Germinal center (tissue), 1 donor: ENCODE data around the gene ADGRA1.

ENCODE experiments used
- DNase-seq: peaks from one replicate; pipeline ENCODE4 v3.0.0; 2012; ENCODE audit warnings: mixed read lengths, low spot score

Gene ADGRA1

DNA sequence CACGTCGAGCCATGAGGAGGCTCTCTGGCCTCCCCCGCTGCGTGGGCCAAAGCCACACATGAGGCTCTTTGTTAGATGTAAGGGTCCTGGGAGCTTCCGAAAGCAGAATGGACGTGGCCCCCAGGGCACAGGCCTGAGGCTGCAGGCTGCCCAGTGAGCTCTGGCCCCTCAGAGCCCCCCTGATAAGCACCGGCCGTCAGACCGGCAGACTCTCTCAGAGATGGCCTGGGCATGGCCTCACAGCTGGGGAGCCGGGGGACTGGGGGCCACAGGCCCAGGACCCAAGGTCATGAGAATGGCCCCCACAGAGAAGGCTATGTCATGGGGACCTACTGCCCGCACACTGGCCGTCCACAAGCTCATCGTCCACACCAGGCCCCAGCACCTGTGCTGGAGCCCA is 31.7 kb upstream of the ADGRA1 start:
- no peak for DNase-seq

DNA sequence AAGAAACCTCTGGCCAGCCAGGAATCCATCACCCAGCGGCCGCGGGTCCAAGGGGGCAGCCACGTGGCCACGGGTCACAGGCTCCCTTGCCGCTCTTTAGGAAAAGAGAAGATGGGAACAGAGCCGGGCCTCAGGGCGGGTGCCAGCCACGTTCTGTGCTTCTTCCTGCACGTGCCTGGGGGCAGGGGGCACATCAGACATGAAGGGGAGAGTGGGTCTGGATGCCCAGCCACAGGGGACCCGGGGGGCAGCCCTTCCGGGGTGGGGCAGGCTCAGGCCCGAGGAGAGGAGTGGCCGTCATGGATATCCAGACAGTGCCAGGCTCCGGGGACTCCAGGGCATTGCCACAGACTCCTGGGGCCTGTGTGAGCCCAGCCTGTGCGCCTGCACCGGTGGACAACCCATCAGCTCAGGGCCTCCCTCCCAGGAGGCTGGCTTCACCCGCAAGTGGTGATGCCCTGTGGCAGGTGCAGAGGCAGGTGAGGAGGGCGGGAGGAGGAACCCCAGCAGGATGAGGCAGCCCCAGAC is 31.0 kb upstream of the ADGRA1 start:
- no peak for DNase-seq

DNA sequence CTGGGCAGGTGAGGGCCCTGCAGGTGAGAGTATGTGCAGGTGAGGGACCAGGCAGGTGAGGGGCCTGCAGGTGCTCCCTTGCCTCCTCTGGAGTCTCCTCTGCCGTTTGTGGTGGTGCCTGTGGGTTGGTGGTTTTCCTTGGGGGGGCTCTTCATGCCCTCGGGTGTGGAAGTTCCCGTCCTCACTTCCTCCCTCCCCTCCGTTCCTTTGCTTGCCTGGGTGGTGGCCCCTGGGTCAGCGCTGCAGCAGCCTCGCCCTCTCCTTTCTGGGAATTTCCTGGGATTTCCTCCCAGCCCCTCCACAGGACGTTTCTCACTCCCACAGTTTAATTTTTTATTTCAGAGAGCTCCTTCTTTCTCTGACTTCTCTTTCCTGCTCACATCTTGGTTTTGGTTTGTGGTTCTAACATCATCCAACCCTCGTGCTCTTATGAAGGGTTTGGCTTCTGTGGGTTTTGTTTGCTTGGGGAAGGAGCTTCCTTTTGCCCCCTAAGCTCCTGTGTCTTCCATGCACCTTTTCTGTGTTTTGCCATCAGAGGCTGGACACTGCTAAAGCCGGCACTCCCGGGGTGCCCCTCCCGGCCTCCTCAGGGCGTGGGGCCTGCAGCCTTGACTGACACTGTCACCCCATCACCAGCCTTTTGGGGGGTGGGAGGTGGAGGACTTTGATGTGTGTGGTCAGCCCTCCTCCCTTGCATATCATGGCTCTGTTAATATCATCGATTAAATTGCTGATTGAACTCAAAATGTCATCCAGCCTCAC is 29.2 kb upstream of the ADGRA1 start:
- DNase-seq = no peak

DNA sequence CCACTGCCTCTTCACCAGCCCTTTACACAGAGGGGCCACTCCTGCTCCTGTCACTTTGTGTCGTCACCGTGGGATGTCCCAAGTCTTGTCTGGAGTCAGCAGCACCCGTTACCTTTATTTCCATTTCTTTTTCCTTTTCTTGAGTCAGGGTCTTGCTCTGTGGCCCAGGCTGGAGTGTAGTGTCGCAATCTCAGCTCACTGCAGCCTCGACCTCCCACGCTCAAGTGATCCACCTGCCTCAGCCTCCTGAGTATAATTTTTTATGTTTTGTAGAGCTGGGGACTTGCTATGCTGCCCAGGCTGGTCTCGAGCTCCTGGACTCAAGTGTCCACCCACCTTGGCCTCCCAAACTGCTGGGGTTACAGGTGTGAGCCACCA is 28.6 kb upstream of the ADGRA1 start:
- DNase-seq = no peak

DNA sequence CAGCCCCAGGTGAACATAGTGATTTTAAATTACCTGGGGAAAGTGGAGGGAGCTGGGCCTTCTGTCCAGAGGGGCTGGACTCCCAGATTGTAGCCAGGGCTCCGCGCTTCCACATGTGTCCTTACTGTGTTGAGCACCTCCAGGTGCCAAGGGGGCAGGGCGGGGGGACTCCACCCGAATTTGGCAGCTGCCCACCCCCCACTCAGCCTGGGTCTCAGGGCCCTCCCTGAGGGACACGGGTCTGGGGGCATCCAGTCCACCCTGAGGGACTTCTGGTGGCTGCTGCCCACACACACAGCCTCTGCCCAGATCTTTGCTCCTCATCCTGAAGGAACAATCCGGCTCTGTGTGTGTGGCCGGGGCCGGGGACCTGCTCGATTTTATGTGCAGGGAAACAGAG is 28.2 kb upstream of the ADGRA1 start:
- DNase-seq = no peak

DNA sequence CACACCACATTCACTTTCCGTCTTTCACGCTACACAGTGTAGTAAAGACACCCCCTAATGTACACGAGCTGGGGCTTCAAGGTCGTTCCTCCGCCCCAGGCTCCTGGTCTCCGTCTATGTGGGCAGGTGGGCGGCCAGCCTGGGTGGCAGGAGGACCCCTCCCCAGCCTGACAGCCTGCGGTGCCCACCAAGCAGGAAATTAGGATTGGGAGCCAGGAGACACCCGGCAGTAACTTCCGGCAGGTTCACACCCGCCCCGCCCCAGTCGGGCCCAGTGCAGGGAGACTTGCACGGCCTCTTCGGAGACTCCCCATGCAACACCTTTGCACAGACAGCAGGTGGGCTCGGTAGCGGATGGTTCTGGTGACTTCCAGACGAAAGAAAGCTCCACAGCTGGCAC is 27.7 kb upstream of the ADGRA1 start:
- DNase-seq = no peak

DNA sequence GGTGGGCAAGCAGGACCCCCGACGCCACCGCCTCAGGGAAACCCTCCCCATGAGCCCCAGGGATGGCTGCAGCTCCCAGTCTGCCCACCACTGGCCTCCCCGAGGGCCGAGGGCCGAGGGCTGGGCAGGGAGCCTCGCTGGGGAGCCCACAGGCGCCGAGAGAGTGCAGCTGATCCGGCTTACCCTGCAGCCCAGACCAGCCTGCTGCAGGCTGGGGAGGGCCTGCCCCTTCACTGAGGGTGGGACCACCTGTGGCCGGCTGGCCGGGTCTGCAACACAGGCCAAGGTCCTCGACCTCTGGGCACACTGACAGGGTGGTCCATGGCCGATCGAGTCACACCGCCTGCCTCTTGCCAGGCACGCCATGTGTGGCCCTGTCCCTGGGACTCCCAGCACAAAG is 27.3 kb upstream of the ADGRA1 start:
- no peak for DNase-seq

DNA sequence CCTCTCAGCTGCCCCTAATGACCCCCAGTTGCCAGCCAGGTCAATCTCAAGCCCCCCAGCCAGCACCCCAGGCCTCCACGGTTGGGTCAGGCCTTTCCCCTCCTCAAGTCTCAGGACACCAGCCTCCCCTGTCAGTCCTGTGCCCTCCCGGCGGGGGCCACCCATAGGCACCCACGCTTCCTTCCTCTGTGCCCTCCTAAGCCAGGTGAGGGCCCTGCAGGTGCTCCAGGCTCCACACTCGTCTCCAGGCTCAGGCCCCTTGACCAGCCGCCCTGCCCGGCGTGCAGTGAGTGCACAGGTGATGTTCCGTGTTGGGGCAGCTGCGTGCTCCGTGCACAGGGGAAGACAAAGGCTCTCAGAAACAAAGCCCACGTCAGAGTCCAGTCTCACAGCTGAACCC is 26.8 kb upstream of the ADGRA1 start:
- no peak for DNase-seq

DNA sequence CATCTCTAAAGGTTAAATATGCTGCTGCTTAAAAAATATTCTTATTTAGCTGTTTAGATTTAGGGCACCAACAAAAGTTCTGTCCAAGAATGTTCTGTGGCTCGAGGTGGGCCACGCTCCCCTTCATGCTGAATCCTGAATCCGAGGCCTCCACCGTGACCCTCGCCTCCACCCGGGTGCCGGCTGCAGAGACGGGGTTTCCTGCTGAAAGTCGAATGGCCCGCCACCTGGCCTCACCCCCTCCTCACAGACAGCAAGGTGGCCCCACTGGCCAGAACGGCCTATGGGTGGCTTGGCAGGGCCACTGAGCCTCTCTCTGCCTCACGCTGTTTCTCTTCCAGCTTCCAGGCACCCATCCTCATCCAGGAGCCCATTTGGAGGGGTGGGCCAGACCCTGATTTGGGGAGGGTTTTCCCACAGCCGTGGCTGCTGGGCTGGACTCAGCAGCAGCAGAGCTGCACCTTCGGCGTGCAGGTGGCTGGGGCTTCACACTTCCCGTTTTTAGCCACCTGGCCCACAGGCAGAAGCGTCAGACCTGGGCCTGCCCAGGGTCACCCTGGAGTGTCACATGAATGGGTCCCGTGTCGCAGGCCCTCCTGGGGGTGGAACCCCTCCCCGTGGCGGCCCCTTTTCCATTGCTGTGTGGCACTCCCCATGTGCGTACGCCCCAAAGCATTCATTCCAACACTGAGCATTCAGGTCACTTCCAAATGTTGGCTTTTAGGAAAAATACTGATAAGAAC is 26.3 kb upstream of the ADGRA1 start:
- DNase-seq = no peak

DNA sequence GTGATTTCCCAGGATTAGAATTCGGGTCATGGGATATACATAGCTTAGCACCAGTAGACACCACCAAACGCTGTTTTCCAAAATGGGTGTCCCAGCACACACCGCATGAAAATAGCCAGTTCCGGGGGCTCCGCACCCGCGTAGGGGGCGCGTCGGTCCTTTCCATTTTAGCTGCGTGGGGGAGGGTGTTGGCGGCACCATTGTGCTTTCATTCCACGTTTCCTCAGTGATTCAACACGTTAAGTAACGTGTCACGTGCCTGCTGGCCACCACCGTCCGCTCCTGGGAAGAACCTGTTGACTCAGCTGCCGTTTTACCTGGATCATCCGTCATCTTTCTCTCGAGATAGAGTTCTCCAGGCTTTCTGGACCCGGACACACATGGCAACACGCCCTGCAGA is 25.6 kb upstream of the ADGRA1 start:
- no peak for DNase-seq

DNA sequence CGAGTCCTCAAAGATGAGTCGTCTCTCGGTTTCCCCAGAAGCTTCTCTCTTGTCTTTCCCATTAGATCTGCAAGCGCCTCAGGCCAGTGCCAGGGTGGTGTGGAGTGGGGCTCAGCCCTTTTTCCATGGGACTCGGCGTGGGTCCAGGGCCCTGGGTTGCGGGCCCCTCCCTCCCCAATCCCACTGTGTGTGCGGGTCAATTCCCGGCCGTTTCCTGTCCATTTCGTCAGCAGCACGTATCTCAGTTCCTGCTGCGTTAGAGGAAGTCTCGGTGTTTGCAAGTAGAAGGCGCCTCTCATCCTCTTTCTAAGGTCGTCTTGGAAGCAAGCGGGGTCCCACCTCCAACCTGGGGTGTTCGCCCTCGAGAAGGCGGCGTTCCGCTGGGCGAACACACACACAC is 25.1 kb upstream of the ADGRA1 start:
- no peak for DNase-seq

DNA sequence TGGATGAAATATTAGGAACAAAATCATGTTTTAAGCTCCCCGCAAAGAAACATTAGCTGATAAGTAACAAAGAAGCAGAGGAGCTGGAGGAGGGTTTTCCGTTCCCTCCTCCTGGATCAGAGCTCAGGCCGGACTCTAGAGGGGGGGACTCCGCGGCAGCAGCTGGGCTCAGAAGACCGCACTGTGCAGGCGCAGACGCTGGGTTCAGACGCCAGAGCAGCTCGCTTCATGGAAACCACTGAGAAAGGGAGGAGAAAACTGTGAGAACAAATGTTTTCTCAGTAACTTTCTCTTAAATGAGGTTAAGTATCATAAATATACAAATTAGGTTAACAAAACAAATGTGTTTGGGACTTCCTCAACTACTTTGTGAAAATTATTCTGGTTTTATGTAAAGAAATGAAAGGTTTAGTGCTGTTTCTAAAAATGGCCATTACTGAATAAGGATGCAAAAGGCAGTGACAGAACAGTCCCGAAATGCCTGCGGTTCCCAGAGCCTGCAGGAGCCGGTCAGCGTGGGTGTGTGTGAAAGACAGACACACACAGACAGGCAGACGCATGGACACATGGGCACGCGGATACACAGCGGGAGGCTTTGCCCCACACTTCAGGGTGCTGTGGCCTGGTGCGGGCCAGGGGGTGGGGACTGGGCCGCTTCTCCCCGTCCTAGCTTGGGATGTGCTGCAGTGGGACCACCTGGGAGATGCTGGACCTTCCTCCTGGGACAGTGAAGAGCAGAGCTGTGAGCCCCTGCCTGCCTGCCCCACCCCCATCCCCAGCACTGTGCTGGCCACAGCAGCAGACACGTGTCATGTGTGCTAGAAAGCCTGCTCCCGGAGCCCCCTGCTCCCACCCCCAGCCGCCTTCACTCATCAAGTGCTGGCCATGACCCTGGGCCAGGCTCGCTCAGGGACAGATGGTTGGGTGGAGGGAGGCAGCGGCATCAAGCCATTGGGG is 20.3 kb upstream of the ADGRA1 start:
- DNase-seq = no peak

DNA sequence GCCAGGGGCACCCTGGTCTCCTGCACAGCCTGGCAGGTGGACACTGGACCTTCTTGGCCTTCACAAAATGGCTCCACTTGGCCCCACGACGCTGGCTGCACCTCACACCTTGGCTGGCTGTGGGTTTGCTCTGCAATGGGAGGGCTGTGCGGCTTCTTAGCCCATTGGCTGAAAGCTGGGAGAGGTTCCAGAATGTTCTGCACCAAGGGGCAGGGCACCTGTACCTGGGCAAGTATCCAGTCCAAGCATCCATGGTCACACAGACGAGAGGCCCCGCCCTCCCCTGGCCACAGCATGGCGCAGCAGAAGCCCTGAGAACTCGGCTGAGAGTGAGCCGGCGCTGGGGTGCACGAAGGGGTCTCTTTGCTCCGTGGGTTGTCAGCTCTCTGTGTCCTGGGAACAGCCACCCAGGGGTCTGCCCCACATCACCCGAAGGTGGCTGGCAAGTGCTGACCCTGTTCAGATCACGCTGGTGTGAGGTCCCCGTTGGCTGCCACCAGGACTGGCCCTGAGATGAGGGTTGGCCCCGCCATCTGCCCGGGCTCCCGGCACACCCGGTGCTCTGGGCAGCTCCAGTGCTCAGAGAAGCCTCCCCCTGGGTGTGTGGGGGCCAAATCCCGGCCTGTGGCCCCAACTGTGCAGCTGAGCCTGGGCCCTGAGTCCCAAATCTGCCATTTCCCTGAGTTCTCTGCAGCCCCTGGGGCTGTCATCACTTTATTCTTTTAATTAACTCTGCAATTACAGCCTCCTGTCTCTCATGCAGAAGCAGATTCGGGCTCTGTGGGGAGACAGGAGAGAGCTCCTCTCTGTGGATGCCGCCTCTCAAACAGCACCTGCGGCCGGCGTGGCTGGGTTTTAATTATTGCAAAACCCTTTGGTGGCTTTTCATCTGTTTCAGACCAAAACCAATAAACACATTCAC is 19.4 kb upstream of the ADGRA1 start:
- DNase-seq = no peak

DNA sequence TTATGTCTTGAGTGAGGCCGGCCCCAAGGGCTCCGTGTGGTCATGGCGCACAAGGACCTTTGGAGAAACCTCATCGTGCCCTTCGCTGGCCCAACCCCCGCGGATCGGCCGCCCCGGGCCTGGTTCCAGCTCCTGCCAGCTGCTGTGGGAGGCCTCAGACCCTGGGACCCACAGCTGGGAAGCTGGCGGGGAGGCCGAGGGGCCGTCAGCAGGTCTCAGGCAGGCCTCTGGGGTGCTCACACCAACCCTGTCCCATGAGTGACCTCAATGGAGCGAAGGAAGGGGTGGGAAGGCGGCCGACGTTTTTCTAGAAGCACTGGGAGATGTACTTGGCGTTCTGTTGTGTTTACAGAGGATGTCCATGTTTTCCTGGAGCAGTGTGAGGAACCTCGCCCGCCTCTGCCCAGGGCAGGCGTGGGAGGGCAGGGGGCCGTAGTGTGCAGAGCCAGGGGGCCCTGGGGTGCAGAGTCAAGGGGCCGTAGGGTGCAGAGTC is 18.6 kb upstream of the ADGRA1 start:
- no peak for DNase-seq

DNA sequence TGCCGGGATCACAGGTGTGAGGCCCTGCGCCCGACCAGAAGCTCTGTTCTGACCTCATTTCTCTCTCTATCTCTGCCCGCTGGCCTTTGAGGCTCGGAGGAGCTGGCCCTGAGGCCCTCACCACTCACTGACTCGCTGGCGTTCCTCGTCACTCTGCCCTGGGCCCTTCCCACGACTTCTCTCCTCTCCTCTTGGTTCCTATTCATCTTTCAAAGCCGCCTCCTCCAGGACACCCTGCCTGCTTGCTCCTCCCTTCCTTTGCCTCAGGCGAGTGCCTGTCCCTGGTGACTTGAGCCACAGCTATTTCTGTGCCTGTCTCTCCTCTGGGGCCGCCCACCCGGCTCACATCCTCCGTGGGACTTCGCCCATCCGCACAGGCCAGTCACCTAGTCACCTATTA is 17.3 kb upstream of the ADGRA1 start:
- no peak for DNase-seq

DNA sequence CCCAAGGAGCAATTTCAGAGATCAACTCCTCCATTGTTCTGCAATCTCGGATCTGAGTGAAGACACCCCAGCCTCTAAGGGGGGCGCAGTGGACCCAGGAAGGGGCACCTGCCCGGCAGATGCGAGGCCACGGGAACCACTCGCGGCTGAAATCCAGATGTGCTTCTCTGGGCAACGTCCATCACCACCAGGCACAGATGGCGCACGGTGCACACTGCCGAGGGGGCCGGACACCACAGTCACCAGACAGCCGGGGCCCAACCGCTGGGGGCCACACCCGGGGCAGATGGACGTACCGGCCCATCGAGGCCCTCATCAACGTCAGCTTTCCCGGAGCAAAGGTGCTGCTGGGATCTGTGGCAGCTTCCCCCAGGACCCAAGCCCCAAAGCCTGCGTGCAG is 16.9 kb upstream of the ADGRA1 start:
- DNase-seq = no peak

DNA sequence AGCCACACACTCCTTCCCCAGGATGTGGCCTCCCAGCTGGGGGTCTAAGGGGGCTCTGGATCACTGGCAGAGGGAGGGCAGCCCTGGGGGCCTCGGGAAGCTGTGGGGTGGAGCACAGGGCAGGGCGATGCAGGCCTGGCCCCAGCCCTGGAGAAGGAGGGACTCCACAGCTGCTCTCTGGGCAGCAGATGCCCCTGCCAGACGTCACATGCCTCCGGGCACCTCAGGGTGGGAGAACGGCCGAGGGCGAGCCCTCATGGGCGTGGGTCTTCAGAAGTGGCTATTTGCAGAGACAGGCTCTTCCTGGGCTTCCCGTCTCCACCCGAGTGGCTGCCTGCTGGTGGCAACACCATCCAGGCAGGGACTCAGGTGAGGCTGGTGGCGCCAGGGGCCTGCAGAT is 16.0 kb upstream of the ADGRA1 start:
- DNase-seq = no peak

DNA sequence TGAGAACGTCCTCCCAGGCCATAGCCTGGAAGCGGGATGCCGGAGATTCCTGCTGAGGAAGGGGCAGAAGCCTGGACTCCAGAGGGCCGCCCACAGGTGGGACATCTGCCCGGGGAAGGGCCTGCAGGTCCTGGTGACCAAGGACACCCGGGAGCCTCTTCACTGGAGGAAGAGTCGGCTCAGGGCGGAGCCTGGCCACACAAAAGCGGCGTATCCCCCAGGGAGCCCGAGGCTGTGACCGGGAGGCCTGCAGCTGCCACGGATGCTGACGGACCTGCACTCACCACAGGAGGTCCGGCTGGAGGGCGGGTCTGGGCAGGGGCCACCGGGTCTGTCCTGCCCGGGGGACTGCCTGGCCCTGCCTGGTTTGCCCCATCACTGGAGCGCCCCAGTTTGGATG is 15.5 kb upstream of the ADGRA1 start:
- DNase-seq = no peak

DNA sequence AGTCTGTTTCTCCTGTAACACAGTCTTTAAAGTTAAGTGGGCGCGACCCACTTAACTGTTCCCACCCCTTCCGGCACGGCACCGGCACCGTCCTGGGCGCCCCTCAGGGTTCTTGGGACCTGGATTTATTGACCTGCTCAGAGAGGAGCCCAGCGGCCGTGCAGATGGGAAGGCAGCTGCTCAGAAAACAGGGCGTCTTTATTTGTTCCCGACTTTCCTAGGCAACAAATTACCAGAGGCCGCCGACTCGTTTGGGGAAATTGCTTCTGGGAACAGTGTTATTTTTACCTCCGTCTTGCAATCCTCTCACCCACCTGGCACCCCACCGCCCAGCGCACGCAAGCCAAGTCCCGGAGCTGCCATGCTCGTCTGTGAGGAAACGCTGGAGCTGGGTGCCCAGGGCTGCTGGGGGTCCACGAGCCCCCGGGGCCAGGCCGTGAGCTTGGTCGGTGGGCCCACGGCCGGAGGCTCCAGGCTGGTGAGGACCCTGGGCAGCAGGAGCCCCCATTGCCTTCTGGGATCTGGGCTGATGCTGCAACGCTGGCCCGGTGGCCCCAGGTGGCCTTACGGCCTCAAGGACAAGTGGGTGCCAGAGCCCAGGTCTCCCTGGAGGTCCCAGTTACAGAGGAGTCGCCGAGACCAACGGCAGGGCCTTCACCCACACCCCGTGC is 14.9 kb upstream of the ADGRA1 start:
- DNase-seq = no peak

DNA sequence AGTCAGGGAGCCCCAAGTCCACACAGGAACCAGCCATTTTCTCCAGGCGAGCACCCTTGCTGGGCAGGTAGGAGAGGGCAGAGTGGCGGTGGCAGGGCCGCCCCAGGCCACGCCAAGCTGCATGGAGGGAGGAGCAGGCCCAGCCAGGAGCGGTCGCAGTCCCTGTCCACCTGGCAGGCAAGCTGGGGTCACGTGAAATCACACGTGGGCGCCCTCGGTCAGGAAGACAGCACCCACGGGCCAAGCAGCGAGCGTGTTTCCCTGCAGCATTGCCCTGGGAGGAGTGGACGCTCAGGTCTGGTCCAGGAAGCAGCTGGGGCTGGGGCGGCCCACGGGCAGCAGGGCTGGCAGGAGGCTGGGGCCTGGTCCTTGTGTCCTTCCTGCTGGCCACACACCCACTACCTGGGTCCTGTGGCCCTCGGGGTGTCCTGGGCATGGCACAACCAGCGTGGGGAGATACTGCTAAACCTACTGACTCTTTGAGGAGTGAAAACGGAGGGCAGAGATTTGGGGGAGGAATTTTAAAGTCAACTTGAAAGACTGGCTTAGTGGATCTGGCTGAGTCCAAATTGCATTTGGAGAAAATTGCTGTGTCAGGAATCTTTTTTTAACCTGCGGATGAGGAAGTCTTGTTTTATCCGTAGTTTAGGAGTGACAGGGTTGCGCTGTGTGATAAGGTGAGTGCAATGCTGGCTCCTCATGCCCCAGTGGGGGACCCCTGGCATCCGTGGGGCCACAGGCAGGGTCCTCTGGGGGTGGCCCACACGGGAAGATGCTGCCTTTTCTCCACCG is 12.2 kb upstream of the ADGRA1 start:
- DNase-seq = no peak
